Testis (tissue), 2 donors: ENCODE data around the gene BRMS1.
"Not testable (repeated sequence)": the region's sequence is repeated elsewhere in the genome, so short reads cannot be mapped to it uniquely, and the experiment has no call there.

ENCODE experiments used
- CTCF ChIP-seq, 3 experiments: fragments of 450-650 bp in 2 of 3; fragments of 200-600 bp in 1 of 3; sonication (generic) in 1 of 3; IDR thresholded peaks; one replicate each; pipeline ENCODE4 v1.5.1; 2016 to 2019; ENCODE audit warnings: antibody characterized with exemption in 3 of 3, mild to moderate bottlenecking in 2 of 3, moderate library complexity in 1 of 3
- POLR2A ChIP-seq: fragments of 450-650 bp; IDR thresholded peaks from one replicate; pipeline ENCODE4 v1.6.1; 2017; ENCODE audit warnings: antibody characterized with exemption, mild to moderate bottlenecking, moderate library complexity

- not testable (repeated sequence) for TF ChIP-seq CTCF (IDR thresholded peaks at IDR 0.05); POLR2A
Measured at GRCh38 chr11:66310803-66311440, 34.0 kb downstream of the BRMS1 start.
